ENCODE results near the gene CATSPER3.

DNA sequence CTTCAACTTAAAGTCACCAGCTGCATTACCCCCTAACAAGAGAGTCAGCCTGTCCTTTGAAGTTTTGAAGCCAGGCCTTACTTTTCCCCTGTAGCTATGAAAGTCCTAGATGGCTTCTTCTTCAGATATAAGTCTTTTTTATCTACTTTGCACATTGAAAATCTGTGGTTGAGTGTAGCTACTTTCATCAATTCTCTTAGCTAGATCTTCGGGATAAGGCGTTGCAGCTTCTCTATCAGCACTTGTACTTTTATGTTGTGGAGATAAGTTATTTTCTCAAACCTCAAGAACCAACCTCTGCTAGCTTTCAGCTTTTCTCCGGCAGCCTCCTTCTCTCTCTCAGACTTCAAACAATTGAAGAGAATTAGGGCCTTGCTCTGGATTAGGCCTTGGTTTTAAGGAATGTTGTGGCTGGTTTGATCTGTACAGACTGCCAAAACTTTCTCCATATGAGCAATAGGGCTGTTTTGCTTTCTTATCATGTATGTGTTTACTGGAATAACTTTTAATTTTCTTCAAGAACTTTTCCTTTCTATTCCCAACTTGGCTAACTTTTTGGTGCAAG, 21.6 kb downstream of the CATSPER3 start:
- no peak for TF ChIP-seq POLR2A (IDR thresholded peaks at IDR 0.05; ENCODE audit: borderline replicate concordance, extremely low read depth, insufficient read depth, insufficient read length)
- TF ChIP-seq, protein P1, sequence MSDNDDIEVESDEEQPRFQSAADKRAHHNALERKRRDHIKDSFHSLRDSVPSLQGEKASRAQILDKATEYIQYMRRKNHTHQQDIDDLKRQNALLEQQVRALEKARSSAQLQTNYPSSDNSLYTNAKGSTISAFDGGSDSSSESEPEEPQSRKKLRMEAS (IDR thresholded peaks at IDR 0.05): no peak

Data from HCT116 (cell line).